Neutrophil (primary cell): ENCODE data around the gene CENPF.

Source experiments
- H3K27ac ChIP-seq: fragments of 200-600 bp; sonication (generic); 2 replicates; pipeline ENCODE4 v1.5.1; 2016; ENCODE audit warnings: mild to moderate bottlenecking, moderate library complexity
- H3K27me3 ChIP-seq: fragments of 200-600 bp; sonication (generic); 2 replicates; pipeline ENCODE4 v1.6.0; 2016; ENCODE audit warnings: mild to moderate bottlenecking
- H3K36me3 ChIP-seq: fragments of 200-600 bp; sonication (generic); 2 replicates; pipeline ENCODE4 v1.5.1; 2017
- H3K4me1 ChIP-seq, 2 experiments: fragments of 200-600 bp in 1 of 2; sonication (generic) in 1 of 2; 1 replicate in 1 of 2; 2 replicates in 1 of 2; pipeline versions ENCODE4 v1.5.1 to v1.6.1; 2013 to 2016; ENCODE audit warnings: low read depth in 1 of 2, low read length in 1 of 2, mild to moderate bottlenecking in 1 of 2, moderate library complexity in 1 of 2; ENCODE audit not compliant: control insufficient read depth in 1 of 2, insufficient read depth in 1 of 2
- H3K4me3 ChIP-seq, 2 experiments: fragments of 200-600 bp in 1 of 2; sonication (generic) in 1 of 2; 1 replicate in 1 of 2; 2 replicates in 1 of 2; pipeline ENCODE4 v1.5.1; 2013 to 2016; ENCODE audit warnings: low read depth in 1 of 2, low read length in 1 of 2, mild to moderate bottlenecking in 1 of 2, moderate library complexity in 1 of 2
- H3K9me3 ChIP-seq: fragments of 200-600 bp; sonication (generic); 2 replicates; pipeline ENCODE4 v1.5.1; 2016
- TF ChIP-seq, protein P1 (sequence below): fragments of 200-600 bp; sonication (generic); IDR thresholded peaks from 2 replicates; pipeline ENCODE4 v1.5.1; 2016; ENCODE audit warnings: antibody characterized with exemption

Gene CENPF

DNA sequence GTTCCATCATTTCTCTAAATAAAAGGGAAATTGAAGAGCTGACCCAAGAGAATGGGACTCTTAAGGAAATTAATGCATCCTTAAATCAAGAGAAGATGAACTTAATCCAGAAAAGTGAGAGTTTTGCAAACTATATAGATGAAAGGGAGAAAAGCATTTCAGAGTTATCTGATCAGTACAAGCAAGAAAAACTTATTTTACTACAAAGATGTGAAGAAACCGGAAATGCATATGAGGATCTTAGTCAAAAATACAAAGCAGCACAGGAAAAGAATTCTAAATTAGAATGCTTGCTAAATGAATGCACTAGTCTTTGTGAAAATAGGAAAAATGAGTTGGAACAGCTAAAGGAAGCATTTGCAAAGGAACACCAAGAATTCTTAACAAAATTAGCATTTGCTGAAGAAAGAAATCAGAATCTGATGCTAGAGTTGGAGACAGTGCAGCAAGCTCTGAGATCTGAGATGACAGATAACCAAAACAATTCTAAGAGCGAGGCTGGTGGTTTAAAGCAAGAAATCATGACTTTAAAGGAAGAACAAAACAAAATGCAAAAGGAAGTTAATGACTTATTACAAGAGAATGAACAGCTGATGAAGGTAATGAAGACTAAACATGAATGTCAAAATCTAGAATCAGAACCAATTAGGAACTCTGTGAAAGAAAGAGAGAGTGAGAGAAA, 38.4 kb downstream of the CENPF start:
- Histone ChIP-seq H3K36me3 (peaks cover 65% of the 10 kb centered on the region), H3K27ac (no peak overlapping the region), H3K27me3 (no peaks in the 10 kb centered on the region), H3K4me1 (no peaks in the 10 kb centered on the region), H3K4me3 (no peak overlapping the region), H3K9me3 (no peaks in the 10 kb centered on the region)
- TF ChIP-seq, protein P1, sequence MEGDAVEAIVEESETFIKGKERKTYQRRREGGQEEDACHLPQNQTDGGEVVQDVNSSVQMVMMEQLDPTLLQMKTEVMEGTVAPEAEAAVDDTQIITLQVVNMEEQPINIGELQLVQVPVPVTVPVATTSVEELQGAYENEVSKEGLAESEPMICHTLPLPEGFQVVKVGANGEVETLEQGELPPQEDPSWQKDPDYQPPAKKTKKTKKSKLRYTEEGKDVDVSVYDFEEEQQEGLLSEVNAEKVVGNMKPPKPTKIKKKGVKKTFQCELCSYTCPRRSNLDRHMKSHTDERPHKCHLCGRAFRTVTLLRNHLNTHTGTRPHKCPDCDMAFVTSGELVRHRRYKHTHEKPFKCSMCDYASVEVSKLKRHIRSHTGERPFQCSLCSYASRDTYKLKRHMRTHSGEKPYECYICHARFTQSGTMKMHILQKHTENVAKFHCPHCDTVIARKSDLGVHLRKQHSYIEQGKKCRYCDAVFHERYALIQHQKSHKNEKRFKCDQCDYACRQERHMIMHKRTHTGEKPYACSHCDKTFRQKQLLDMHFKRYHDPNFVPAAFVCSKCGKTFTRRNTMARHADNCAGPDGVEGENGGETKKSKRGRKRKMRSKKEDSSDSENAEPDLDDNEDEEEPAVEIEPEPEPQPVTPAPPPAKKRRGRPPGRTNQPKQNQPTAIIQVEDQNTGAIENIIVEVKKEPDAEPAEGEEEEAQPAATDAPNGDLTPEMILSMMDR, result no peak

DNA sequence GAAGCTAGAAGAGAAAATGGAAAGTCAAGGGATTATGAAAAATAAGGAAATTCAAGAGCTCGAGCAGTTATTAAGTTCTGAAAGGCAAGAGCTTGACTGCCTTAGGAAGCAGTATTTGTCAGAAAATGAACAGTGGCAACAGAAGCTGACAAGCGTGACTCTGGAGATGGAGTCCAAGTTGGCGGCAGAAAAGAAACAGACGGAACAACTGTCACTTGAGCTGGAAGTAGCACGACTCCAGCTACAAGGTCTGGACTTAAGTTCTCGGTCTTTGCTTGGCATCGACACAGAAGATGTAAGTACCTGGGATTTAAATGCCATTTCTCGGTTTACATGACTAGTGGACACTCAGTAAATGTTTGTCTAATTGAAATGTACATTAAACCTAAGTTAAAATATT, 40.0 kb downstream of the CENPF start:
- Histone ChIP-seq H3K27ac (no peak overlapping the region), H3K9me3 (no peaks in the 10 kb centered on the region), H3K27me3 (no peaks in the 10 kb centered on the region), H3K4me1 (no peaks in the 10 kb centered on the region), H3K4me3 (no peak overlapping the region), H3K36me3 (peaks cover 52% of the 10 kb centered on the region)
- TF ChIP-seq, protein P1, result no peak

DNA sequence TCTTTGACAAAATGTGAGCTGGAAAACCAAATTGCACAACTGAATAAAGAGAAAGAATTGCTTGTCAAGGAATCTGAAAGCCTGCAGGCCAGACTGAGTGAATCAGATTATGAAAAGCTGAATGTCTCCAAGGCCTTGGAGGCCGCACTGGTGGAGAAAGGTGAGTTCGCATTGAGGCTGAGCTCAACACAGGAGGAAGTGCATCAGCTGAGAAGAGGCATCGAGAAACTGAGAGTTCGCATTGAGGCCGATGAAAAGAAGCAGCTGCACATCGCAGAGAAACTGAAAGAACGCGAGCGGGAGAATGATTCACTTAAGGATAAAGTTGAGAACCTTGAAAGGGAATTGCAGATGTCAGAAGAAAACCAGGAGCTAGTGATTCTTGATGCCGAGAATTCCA, 42.7 kb downstream of the CENPF start:
- H3K27me3 ChIP-seq, result no peaks in the 10 kb centered on the region
- H3K27ac ChIP-seq, result no peak overlapping the region
- no peaks in the 10 kb centered on the region for H3K9me3 ChIP-seq
- no peaks in the 10 kb centered on the region for H3K4me1 ChIP-seq
- no peak overlapping the region for H3K4me3 ChIP-seq
- peaks cover 49% of the 10 kb centered on the region for H3K36me3 ChIP-seq
- TF ChIP-seq, protein P1, result no peak

DNA sequence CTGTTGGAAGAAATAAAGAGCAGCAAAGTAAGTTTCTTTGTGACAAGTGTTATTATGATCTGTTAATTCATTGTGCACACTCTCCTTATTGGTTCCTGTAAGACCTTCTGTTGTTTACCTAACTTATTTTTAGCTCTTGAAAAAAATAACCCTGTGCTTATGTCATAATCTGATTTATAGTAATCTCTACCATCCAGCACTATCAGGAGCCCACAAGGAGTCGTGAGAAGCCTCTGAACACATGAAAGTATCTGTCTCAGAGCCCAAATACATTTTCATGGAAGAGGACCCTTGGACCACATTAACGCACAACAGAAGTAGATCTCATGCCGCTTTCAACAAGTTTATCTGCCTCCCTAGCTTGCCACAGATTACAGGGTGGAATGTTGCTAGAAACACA, 45.8 kb downstream of the CENPF start:
- no peak overlapping the region for H3K27ac ChIP-seq
- TF ChIP-seq, protein P1, result no peak
- H3K4me1 ChIP-seq, result no peaks in the 10 kb centered on the region
- H3K4me3 ChIP-seq, result no peak overlapping the region
- peaks cover 60% of the 10 kb centered on the region for H3K36me3 ChIP-seq
- H3K9me3 ChIP-seq, result no peaks in the 10 kb centered on the region
- H3K27me3 ChIP-seq, result no peaks in the 10 kb centered on the region

DNA sequence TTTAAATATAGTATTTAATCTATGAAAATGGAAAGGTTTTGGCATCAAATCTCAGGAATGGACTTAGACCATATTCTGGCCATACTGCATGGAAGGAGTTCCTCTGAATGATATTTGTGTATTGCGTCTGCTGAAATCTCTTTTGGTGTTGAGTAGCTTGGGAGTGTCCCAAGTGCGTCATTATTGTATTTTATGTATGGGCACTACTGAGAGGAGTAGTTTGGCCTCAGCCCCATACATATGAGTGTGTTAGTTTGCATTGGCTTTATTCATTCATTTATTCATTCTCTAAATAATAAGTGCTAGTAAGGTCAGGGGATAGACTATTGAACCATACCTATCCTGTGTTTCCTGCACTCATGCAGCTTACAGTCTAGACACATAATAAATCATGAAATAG, 46.6 kb downstream of the CENPF start:
- Histone ChIP-seq H3K27me3 (no peaks in the 10 kb centered on the region), H3K4me1 (no peaks in the 10 kb centered on the region), H3K27ac (no peak overlapping the region), H3K9me3 (no peaks in the 10 kb centered on the region), H3K36me3 (peaks cover 61% of the 10 kb centered on the region), H3K4me3 (no peak overlapping the region)
- TF ChIP-seq, protein P1, result no peak
